HTR-8/SVneo (cell line): ENCODE results near the gene SLC37A2.
"Not testable (repeated sequence)": the region's sequence is repeated elsewhere in the genome, so short reads cannot be mapped to it uniquely, and the experiment has no call there.

ENCODE experiments used
- DNase-seq: peaks from one replicate; pipeline ENCODE4 v3.0.0; 2011; ENCODE audit warnings: low spot score, mixed read lengths; ENCODE audit not compliant: insufficient read length
- FAIRE-seq: peaks from 2 replicates; lab custom pipeline; 2011; peaks lifted over from hg19 to GRCh38; lab: Jason Lieb, UNC

Gene SLC37A2

DNA sequence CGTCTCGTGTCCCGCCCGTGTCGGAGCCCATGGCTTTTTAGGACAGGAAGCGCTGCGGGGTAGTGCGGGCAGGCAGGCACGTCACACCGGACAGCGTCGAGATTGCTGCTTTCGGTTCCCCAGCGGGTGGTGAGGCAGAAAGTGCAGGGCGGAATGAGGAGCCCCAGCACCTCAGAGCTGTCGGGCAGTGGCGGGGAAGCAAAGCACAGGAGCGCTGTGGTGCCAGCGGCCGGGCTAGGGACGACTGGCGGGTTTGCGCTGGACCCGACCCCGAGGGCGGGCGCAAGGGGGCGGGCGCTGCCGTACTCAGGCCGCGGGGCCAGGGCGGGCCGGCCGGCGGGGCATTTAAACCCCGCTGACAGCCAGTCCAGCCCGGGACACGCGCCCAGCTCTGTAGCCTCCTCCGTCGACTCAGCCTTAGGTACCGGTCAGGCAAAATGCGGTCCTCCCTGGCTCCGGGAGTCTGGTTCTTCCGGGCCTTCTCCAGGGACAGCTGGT, at the start of gene SLC37A2:
Gene SLC37A2 (plus strand): TSS at position 375 of the 498 bp plus-strand sequence. CDS start 63 bp downstream, at position 438.
- FAIRE-seq (peak; percentile 49), DNase-seq (peak; percentile 50)

- FAIRE-seq (no peak), DNase-seq (no peak)
Observed at GRCh38 chr11:125016413-125016812, 46.7 kb upstream of the SLC37A2 start.

DNA sequence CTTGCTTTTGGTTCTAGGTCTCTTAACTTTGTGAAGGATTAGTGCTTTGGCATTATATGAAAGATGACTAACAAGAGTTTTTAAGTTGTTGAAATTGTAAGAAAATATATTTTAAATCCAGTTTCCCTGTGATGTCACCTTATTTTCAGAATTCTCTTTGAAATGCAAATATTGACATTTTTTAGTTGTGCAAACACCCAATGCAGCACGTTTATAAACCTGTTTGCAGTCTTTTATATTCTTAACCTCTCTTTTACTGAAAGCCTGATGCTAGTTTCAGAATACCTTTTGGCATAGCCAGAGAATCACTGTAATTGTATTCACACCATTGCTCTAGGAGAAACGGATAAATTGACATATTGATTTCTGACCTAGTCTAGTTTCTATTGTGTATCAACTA, 42.8 kb upstream of the SLC37A2 start:
- FAIRE-seq, result no peak
- no peak for DNase-seq

DNA sequence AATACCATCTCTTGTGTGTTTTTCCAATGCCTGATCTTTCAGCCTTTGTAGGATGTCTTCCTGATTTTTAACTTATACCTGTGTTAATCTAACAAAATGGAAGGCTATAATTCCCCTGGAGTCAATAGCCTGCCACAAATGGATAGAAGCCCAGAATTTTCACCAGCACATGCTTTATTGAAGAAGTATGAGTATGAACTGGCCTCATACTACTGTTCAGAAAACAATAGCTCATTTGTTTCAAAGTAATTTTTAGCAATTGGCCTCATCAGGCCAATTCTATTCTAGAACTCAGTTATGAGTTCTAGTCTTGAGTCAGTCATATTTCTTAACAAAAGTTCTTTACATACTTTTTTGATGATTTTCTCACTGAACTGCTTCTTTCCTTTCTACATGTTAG, 40.6 kb upstream of the SLC37A2 start:
- DNase-seq (no peak), FAIRE-seq (no peak)

- FAIRE-seq (no peak), DNase-seq (no peak)
Observed at GRCh38 chr11:125025968-125026367, 37.1 kb upstream of the SLC37A2 start.

- not testable (repeated sequence) for FAIRE-seq, DNase-seq
Observed at GRCh38 chr11:125029431-125029830, 33.7 kb upstream of the SLC37A2 start.

DNA sequence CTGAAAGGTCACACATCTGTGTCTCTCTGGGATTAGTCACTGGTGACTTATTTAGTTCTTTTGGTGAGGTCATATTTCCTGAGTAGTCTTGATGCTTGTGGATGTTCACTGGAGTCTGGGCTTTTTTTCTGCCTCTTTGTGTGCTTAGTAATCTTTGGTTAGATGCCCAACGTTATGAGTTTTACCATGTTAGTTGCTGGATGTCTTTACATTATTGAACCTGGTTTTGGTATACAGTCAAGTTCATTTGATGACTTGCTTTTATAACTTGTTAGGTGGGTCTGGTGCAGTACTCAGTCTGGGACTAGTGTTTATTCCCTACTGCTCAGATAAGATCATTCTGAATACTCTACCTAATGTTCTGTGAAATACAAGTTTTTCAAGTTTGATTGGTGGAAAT, 26.2 kb upstream of the SLC37A2 start:
- DNase-seq (no peak), FAIRE-seq (no peak)

DNA sequence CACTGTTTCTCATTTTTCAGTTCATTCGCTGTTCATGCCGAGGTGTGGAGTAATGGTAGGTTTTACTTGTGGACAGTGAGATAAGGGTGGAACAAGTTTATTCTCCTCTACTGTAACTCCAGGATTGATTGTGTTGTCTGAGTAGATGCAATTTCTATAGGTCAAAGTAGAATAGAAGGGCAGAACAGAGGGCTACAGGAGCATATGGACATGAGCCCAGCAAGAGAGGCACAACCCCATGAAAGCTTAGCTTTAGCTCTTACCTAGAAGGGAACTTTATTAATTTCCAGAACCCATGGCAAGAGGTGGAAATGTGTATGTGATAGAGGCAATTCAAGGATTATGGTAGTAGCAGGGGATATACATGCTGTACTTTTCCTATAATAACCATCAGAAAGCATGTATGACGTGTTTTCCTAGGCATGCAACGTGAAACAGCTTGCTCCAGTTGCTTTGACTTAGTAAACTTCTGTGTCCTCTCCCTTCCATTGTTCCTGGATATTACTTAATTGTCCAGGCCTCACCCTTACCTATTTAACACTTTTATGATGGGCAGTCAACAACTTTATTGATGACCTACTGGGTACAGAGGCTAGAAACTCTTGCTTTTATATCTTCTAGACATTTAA, 13.8 kb upstream of the SLC37A2 start:
- DNase-seq, result no peak
- no peak for FAIRE-seq

- DNase-seq (no peak), FAIRE-seq (no peak)
Observed at GRCh38 chr11:125052047-125052446, 11.1 kb upstream of the SLC37A2 start.

DNA sequence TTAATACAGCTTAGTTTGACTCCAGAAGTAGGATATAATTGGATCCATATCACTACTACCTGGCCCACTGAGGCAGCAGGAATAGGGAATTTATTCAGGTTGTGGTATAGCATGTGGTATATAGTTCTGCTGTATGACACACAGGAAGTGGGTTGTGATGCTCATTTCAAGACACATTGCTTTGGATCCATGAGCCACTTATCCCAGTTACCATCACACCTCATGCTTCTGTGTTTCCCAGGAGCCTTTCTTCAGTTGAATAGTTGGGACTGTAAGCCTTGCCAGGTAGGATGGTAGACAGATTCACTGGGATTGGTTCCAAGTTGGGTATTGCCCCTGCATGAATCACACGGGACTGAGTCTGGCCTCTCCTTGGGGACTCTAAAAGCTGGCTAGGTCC, 9.9 kb upstream of the SLC37A2 start:
- DNase-seq (no peak), FAIRE-seq (no peak)

- FAIRE-seq, result no peak
Observed at GRCh38 chr11:125055107-125055715, 7.9 kb upstream of the SLC37A2 start.

GRCh38 chr11:125056111-125056510, 7.0 kb upstream of the SLC37A2 start:
- not testable (repeated sequence) for DNase-seq, FAIRE-seq

More at GRCh38 chr11:125055107-125055715, 7.9 kb upstream of the SLC37A2 start:
- no peak for DNase-seq

GRCh38 chr11:125056931-125057692, 6.0 kb upstream of the SLC37A2 start:
- no peak for FAIRE-seq
- DNase-seq, result no peak

DNA sequence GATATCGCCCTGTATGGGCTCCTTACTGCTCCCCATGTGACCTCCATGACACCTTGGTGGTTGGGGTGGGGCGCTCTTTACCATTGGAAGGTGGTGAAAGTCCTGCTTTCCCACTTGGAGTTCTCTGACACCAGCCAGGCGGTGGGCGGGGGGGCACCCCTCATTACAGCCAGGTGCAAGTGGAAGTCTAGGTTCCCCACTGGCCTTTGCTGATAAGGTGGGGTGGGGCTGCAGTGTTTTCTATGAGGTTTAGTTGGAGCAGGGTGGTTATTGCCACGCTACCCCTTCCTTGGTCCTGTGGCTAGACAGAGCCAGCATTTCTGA, 5.5 kb upstream of the SLC37A2 start:
- DNase-seq, result no peak
- no peak for FAIRE-seq

DNA sequence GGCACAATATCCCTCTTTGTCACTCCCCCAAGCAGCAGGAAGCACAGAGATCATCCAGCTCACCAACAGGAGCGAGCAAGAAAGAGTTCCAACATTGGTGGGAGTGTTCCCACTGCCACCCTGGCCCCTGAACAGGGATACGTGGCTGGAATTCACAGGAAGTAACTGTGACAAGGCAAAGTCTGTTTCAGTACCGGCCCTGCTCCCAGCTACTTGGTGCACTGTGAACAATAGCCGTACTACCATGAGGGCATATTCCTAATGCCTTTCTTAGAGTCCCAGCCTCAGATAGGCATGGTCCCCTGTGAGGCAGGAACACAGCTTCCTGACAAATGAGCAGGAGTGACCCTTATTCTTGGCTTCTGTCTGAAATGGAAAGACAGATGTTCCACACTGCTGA, 1.8 kb upstream of the SLC37A2 start:
- no peak for FAIRE-seq

DNA sequence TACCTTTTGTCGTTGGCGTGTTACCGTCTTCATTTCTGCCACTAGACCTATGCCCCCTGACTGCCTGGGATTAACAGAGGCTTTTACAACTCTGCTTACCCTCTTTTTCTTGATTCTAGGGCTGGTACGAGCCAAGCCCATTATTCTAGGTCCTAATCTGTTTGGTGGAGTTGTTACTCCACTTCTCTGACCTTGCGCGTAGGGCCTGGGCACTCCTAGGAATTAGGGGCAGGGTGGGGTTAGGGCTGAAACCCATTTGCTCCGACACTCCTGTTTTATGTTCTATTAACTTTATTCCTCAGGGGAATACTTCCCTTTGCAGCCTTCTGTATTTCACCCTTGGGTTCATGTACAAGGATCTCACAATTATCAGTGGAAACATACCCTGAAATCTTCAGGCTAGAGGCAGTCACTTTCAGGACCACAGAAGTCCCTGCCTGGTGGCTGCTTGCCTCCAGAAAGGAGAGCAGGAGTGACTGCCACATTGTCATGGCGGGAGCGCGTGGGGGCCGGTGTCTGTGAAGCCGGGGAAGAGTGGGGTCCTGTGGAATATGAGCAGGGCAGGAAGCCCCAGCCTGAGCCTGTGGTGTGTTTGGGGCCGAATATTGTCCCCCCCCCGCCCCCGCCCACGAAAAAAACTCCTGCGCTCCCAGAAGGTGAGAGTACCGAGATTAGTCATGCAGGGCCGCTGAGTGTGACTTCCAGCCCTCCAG, 731 bp upstream of the SLC37A2 start:
- FAIRE-seq, result no peak
- no peak for DNase-seq

More for the DNA sequence above, 1.8 kb upstream of the SLC37A2 start:
- no peak for DNase-seq

- FAIRE-seq, result no peak
- no peak for DNase-seq
Observed at GRCh38 chr11:125063429-125064043, 431 bp downstream of the SLC37A2 start.

- DNase-seq, result no peak
- no peak for FAIRE-seq
Observed at GRCh38 chr11:125064070-125064469, 965 bp downstream of the SLC37A2 start.

DNA sequence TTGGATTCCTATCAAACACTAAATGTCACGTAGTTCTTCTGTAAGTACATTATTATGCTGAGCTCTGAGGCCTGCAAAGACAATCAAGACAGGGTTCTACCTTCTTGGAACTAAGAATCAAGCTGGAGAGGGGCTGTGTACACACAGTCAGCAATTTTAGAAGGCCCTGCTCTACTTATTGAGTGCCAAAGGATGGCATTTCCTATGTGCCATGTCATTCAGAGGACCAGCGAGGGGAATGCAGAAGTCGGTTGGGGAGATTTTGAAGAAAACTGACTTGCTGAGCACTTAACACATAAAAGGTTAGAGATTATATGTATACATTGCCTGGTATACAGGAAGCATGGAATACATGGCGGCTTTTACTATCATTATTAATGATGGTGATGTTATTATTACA, 5.3 kb downstream of the SLC37A2 start:
- DNase-seq (no peak), FAIRE-seq (no peak)

- no peak for FAIRE-seq
Observed at GRCh38 chr11:125069008-125069407, 5.9 kb downstream of the SLC37A2 start.

More at GRCh38 chr11:125069008-125069407, 5.9 kb downstream of the SLC37A2 start:
- no peak for DNase-seq
